Loucy (cell line): Measurements from ENCODE around the gene DNAI7.

ENCODE experiments used
- CTCF ChIP-seq: fragments of 200-600 bp; sonication (generic); conservative IDR thresholded peaks from 2 replicates; pipeline ENCODE4 v1.5.1; 2014; ENCODE audit warnings: mild to moderate bottlenecking, antibody characterized with exemption, low read length
- EZH2phosphoT487 ChIP-seq: fragments of 200-600 bp; IDR thresholded peaks from 2 replicates; pipeline ENCODE4 v1.6.1; 2018; ENCODE audit warnings: antibody characterized with exemption, mild to moderate bottlenecking, moderate library complexity, borderline replicate concordance

DNA sequence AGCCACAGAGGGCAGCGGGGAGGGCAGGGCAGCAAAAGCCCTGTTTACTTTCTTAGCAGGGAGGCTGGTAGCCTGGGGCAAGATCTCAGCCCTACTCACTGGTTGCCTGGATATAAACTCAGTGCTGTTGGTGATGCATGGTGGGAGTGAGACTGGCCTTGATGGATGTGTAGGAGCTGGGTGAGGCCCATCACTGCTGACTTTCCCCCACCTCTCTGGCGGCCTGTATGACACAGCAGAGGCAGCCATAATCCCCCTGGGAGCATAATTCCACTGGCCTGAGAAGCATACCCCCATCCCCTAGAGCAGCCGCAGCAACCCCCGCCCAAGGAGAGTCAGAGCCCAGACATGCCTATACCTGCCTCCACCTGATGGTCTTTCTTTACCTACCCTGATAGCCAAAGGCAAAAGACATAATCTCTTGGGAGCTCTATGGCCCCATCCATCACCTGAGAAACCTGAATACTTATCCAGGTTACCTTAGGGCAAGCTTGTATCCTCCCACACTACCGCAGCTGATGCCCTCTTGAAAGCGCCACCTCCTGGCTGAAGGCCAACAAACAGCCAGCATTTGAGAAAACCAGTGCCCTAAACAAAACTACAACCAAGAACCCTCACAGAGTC, 59.3 kb downstream of the DNAI7 start:
- TF ChIP-seq CTCF: peak; percentile 48
- no peak for TF ChIP-seq EZH2phosphoT487
